Hematopoietic multipotent progenitor cell treated with erythropoietin and hydrocortisone succinate and interleukin-3 and kit ligand, for 4 days (in vitro differentiated cells): ENCODE results near the gene AMFR.

ENCODE experiments used
- DNase-seq: peaks from one replicate; pipeline ENCODE4 v3.0.0-alpha.2; 2015

AMFR gene

GRCh38 chr16:56345406-56346050 is 79.8 kb downstream of the AMFR start:
- DNase-seq: no peak

GRCh38 chr16:56344518-56345405 is 80.6 kb downstream of the AMFR start:
- no peak for DNase-seq

- DNase-seq: peak; percentile 30
These were observed 81.5 kb downstream of the AMFR start for GRCh38 chr16:56343661-56344517.

- no peak for DNase-seq
These were observed 83.5 kb downstream of the AMFR start for GRCh38 chr16:56341656-56342399.

GRCh38 chr16:56340864-56341365 is 84.4 kb downstream of the AMFR start:
- no peak for DNase-seq

- DNase-seq: no peak
These were observed 84.9 kb downstream of the AMFR start for GRCh38 chr16:56340416-56340815.

- DNase-seq: no peak
These were observed 85.7 kb downstream of the AMFR start for GRCh38 chr16:56339431-56340195.

GRCh38 chr16:56338566-56339318 is 86.6 kb downstream of the AMFR start:
- no peak for DNase-seq

GRCh38 chr16:56337858-56338325 is 87.5 kb downstream of the AMFR start:
- no peak for DNase-seq

GRCh38 chr16:56337131-56337857 is 88.1 kb downstream of the AMFR start:
- DNase-seq: no peak

GRCh38 chr16:56336711-56337110 is 88.6 kb downstream of the AMFR start:
- no peak for DNase-seq

- DNase-seq: no peak
These were observed 89.2 kb downstream of the AMFR start for GRCh38 chr16:56336071-56336688.

GRCh38 chr16:56334761-56335160 is 90.6 kb downstream of the AMFR start:
- no peak for DNase-seq

GRCh38 chr16:56332464-56333079 is 92.8 kb downstream of the AMFR start:
- DNase-seq: peak; percentile 65

GRCh38 chr16:56331915-56332314 is 93.4 kb downstream of the AMFR start:
- no peak for DNase-seq

GRCh38 chr16:56331399-56331798 is 93.9 kb downstream of the AMFR start:
- no peak for DNase-seq

- no peak for DNase-seq
These were observed 94.9 kb downstream of the AMFR start for GRCh38 chr16:56330476-56330875.

GRCh38 chr16:56329887-56330286 is 95.5 kb downstream of the AMFR start:
- DNase-seq: no peak
